ENCODE data around the gene ANKRD65.
"Not testable (repeated sequence)": the region's sequence is repeated elsewhere in the genome, so short reads cannot be mapped to it uniquely, and the experiment has no call there.

ANKRD65 gene

DNA sequence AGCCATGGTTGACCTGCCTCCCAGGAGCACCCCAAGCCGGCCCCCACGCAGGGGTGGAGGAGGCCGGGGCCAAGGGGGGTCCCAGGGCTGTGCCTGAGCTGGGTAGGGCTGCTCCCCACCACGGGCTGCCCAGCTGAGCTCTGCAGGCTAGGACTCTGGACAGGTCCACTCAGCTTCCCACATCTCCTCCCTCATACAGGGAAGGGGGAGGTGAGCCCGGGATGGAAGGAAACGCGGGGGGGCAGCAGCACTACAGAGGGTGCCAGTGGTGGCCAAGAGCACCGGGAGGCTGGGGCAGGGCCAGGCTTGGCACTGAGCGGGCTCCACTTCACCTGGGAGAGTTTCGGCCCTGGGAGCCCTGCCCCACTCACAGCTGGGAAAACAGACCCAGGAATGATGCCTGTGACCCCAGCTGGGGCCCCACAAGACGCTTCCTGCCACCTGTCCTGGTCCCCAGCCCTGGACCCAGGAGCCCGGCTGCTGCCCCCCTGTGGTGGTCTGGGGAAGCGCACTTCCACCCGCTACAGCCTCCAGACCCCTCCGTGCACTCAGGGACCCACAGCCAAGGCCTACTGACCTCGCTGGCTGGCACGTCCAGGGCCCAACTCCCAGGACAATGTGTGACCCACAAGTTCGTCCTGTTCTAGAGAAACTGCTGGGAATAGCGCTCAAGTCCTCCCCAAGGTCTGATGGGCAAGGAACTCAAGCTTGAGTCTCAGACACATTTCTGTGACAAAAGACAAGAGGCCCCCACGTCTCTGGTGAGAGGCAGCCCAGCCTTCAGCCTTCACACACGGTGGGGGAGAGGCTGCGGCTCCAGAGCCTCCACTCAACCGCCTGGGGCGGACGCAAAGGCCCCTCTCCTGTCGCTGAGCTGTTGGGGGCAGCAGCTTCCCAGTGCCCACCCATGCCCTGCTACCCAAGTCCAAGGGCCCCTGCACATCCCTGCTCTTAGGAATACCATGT is 49.0 kb downstream of the ANKRD65 start:
- Mint-ChIP-seq H3K27ac (peak overlapping the region; percentile 80), H3K36me3 (ENCODE audit: low read depth) (peaks cover 4% of the 10 kb centered on the region), H3K4me1 (ENCODE audit: low read depth) (peaks cover 7% of the 10 kb centered on the region), H3K9me3 (no peaks in the 10 kb centered on the region), H3K4me3 (peak overlapping the region; percentile 59), H3K27me3 (ENCODE audit: low read depth) (no peaks in the 10 kb centered on the region)

DNA sequence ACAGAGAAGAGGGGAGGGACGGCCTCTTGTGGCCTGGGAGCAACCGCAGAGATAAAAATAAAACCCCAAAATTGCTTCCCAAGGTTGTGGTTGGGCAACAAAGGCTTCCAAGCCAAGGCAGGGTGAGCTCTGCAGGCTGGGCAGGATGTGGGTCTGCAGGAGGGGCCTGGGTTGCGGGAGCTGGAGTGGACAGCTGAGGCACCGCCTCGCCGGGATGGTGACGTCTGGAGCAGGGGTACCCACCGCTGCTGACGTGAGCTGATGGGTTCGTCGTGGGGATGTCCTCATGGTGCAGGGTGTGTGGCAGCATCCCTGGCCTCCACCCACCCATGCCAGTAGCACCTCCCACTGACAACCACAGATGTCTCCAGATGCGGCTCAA is 49.7 kb downstream of the ANKRD65 start:
- Mint-ChIP-seq H3K27ac (peak overlapping the region; percentile 69), H3K9me3 (no peaks in the 10 kb centered on the region), H3K36me3 (ENCODE audit: low read depth) (peaks cover 4% of the 10 kb centered on the region), H3K4me3 (peak overlapping the region; percentile 35), H3K27me3 (ENCODE audit: low read depth) (no peaks in the 10 kb centered on the region), H3K4me1 (ENCODE audit: low read depth) (peaks cover 7% of the 10 kb centered on the region)

DNA sequence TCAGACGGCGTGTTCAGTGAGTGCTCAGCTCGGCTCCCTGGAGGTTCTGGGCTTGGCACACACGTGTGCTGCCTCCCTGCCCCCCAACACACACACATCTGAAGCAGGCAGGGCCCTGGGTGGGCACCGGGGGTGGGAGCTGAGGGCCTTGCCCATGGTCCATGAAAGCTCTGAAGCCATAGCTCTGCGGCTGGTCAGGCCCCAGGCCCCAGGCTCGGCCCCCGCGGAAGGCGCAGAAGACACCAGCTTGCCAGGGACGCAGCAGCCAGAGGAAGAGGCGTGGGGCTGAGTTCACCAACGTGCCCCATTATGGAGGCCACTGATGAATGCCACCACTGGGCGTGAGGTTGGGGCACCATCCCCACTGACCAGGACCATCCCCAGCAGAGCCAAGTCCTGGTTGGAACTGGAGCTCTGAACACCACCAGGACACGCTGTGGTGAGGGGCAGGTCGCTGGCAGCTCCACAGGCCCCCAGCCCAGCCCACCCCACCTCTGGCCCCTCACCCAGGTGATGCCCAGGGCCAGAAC is 50.2 kb downstream of the ANKRD65 start:
- Mint-ChIP-seq H3K4me1 (ENCODE audit: low read depth) (peaks cover 7% of the 10 kb centered on the region), H3K36me3 (ENCODE audit: low read depth) (peaks cover 4% of the 10 kb centered on the region), H3K9me3 (no peaks in the 10 kb centered on the region), H3K4me3 (peak overlapping the region; percentile 35), H3K27ac (peak overlapping the region; percentile 69), H3K27me3 (ENCODE audit: low read depth) (no peaks in the 10 kb centered on the region)

DNA sequence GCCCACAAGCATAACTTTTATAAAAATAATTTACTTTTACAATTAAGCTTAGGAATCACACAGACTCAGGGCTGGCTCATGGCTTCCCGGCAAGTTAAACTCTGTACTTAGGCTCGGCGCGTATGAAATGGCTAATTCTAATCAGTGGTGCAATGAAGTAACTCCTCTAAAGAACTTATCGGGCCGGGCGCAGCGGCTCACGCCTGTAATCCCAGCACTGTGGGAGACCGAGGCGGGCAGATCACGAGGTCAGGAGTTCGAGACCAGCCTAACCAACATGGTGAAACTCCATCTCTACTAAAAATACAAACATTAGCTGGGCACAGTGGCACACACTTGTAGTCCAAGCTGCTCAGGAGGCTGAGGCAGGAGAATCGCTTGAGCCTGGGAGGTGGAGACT is 51.0 kb downstream of the ANKRD65 start:
- peak overlapping the region; percentile 39 for H3K4me3 Mint-ChIP-seq
- not testable (repeated sequence) for H3K4me1 Mint-ChIP-seq (ENCODE audit: low read depth); H3K27me3 Mint-ChIP-seq (ENCODE audit: low read depth); H3K9me3 Mint-ChIP-seq; H3K36me3 Mint-ChIP-seq (ENCODE audit: low read depth); H3K27ac Mint-ChIP-seq
